GM23338 (cell line): ENCODE measurements around the gene MIDN. TPM values are rescaled to one million over a fixed set of nuclear protein-coding genes. Genes with fewer than 3 reads are reported as not detected.

Experiments used
- ATAC-seq: fragments of 200-7000 bp; cut with Tn5 transposase; 3 replicates; pipeline ENCODE4 v1.9.1; 2020
- DNase-seq: peaks from one replicate; pipeline ENCODE4 v3.0.0-alpha.2; 2015; ENCODE audit warnings: low spot score
- H2AFZ ChIP-seq: fragments of 200-600 bp; sonication (generic); 2 replicates; pipeline ENCODE4 v1.8.0; 2016; ENCODE audit warnings: antibody characterized with exemption, mild to moderate bottlenecking, moderate library complexity
- H3F3A ChIP-seq: fragments of 200-600 bp; sonication (generic); replicated peaks from 2 replicates; pipeline ENCODE4 v1.8.0; 2017; ENCODE audit warnings: antibody characterized with exemption, mixed run types, low read depth
- H3K27ac ChIP-seq: fragments of 200-600 bp; sonication (generic); 2 replicates; pipeline ENCODE4 v1.6.1; 2016; ENCODE audit warnings: low read depth
- H3K27me3 ChIP-seq: fragments of 200-600 bp; sonication (generic); 2 replicates; pipeline ENCODE4 v1.8.0; 2016; ENCODE audit warnings: mild to moderate bottlenecking, mixed run types, moderate library complexity; ENCODE audit not compliant: insufficient read depth
- H3K36me3 ChIP-seq: fragments of 200-600 bp; sonication (generic); 2 replicates; pipeline ENCODE4 v1.8.0; 2016; ENCODE audit warnings: mild to moderate bottlenecking; ENCODE audit not compliant: insufficient read depth
- H3K4me1 ChIP-seq: fragments of 200-600 bp; sonication (generic); 2 replicates; pipeline ENCODE4 v1.8.0; 2016; ENCODE audit warnings: mild to moderate bottlenecking, moderate library complexity; ENCODE audit not compliant: insufficient read depth
- H3K4me2 ChIP-seq: fragments of 200-600 bp; sonication (generic); 2 replicates; pipeline ENCODE4 v1.7.1; 2017; ENCODE audit warnings: mixed run types
- H3K4me3 ChIP-seq: fragments of 200-600 bp; sonication (generic); 2 replicates; pipeline ENCODE4 v1.6.1; 2016; ENCODE audit warnings: mixed run types
- H3K79me2 ChIP-seq: fragments of 200-600 bp; sonication (generic); replicated peaks from 2 replicates; pipeline ENCODE4 v1.8.0; 2017; ENCODE audit warnings: mild to moderate bottlenecking; ENCODE audit not compliant: insufficient read depth
- H3K9me2 ChIP-seq: fragments of 200-600 bp; sonication (generic); 2 replicates; pipeline ENCODE4 v1.8.0; 2017; ENCODE audit not compliant: insufficient read depth
- H4K20me1 ChIP-seq: fragments of 200-600 bp; sonication (generic); replicated peaks from 2 replicates; pipeline ENCODE4 v1.8.0; 2017; ENCODE audit warnings: mild to moderate bottlenecking; ENCODE audit not compliant: insufficient read depth
- H3K27ac Mint-ChIP-seq: 2 replicates; pipeline ENCODE4 v1.8.0; 2020; ENCODE audit warnings: inconsistent platforms, mild to moderate bottlenecking, moderate library complexity, mixed read lengths
- H3K27me3 Mint-ChIP-seq: 3 replicates; pipeline ENCODE4 v1.8.0; 2022; ENCODE audit warnings: low read depth, mild to moderate bottlenecking, moderate library complexity, mixed read lengths, inconsistent platforms; ENCODE audit not compliant: insufficient read depth, poor library complexity
- H3K36me3 Mint-ChIP-seq: 3 replicates; pipeline ENCODE4 v1.8.0; 2021; ENCODE audit warnings: low read depth, mild to moderate bottlenecking, inconsistent platforms, moderate library complexity, mixed read lengths
- H3K4me1 Mint-ChIP-seq: 3 replicates; pipeline ENCODE4 v1.8.0; 2020; ENCODE audit warnings: mild to moderate bottlenecking, inconsistent platforms, mixed read lengths
- H3K4me3 Mint-ChIP-seq: 3 replicates; pipeline ENCODE4 v1.8.0; 2021; ENCODE audit warnings: moderate library complexity, mild to moderate bottlenecking, inconsistent platforms, mixed read lengths
- H3K9me3 Mint-ChIP-seq: 3 replicates; pipeline ENCODE4 v1.8.0; 2020; ENCODE audit warnings: moderate library complexity, mild to moderate bottlenecking, inconsistent platforms, mixed read lengths
- CREB1 ChIP-seq: fragments of 250-450 bp; sonication (Bioruptor Pico); IDR thresholded peaks from 2 replicates; pipeline ENCODE4 v1.5.0; 2020; ENCODE audit warnings: low read depth, mild to moderate bottlenecking, moderate library complexity
- CTCF ChIP-seq, 2 experiments: fragments of 200-600 bp in 1 of 2; sonication (generic) in 1 of 2; conservative IDR thresholded peaks; 2 replicates each; pipeline versions ENCODE4 v1.5.1 to v1.6.1; 2016 to 2017; ENCODE audit warnings: antibody characterized with exemption in 2 of 2, low read depth in 2 of 2, mild to moderate bottlenecking in 2 of 2, moderate library complexity in 1 of 2
- EZH2 ChIP-seq: fragments of 200-600 bp; sonication (generic); IDR thresholded peaks from one replicate; pipeline ENCODE4 v1.8.0; 2017; ENCODE audit warnings: antibody characterized with exemption, mild to moderate bottlenecking, low read depth; ENCODE audit not compliant: unreplicated experiment
- EZH2phosphoT487 ChIP-seq: fragments of 200-600 bp; sonication (generic); IDR thresholded peaks from one replicate; pipeline ENCODE4 v1.8.1; 2018; ENCODE audit warnings: antibody characterized with exemption; ENCODE audit not compliant: unreplicated experiment
- JUNB ChIP-seq: IDR thresholded peaks from one replicate; pipeline ENCODE4 v1.6.1; 2016; ENCODE audit warnings: antibody characterized with exemption; ENCODE audit not compliant: unreplicated experiment
- POLR2AphosphoS5 ChIP-seq: IDR thresholded peaks from 2 replicates; pipeline ENCODE4 v1.6.1; 2016; ENCODE audit warnings: antibody characterized with exemption, low read depth
- STAT1 ChIP-seq: IDR thresholded peaks from one replicate; pipeline ENCODE4 v1.6.1; 2016; ENCODE audit warnings: antibody characterized with exemption; ENCODE audit not compliant: unreplicated experiment
- ZNF114 ChIP-seq: fragments of 250-450 bp; sonication (Bioruptor Pico); IDR thresholded peaks from 2 replicates; pipeline ENCODE4 v1.5.0; 2020; ENCODE audit warnings: mild to moderate bottlenecking, moderate library complexity
- ZNF331 ChIP-seq: fragments of 250-450 bp; sonication (Bioruptor Pico); IDR thresholded peaks from 2 replicates; pipeline ENCODE4 v1.5.0; 2020; ENCODE audit warnings: low read depth, mild to moderate bottlenecking, moderate library complexity
- polyA plus RNA-seq: library from polyadenylated mRNA; unstranded; fragments of >200 nt; fragmentation: Nextera tagmentation; extraction: Ambion mirVana; gene quantifications from 2 replicates; pipeline ENCODE4 v1.2.1, GENCODE V29; 2016
- total RNA-seq: library from RNA; depleted of rRNA; stranded (reverse); fragments of >200 nt; shearing (Covaris generic); gene quantifications from 2 replicates; pipeline ENCODE4 v1.2.3, GENCODE V29; 2014
- TF ChIP-seq, protein P1 (sequence below): IDR thresholded peaks from one replicate; pipeline ENCODE4 v1.6.1; 2018; ENCODE audit warnings: antibody characterized with exemption; ENCODE audit not compliant: unreplicated experiment

The MIDN gene
- total and polyA plus RNA-seq, 2 experiments from 2014 or later, result 28.6 to 113 TPM

DNA sequence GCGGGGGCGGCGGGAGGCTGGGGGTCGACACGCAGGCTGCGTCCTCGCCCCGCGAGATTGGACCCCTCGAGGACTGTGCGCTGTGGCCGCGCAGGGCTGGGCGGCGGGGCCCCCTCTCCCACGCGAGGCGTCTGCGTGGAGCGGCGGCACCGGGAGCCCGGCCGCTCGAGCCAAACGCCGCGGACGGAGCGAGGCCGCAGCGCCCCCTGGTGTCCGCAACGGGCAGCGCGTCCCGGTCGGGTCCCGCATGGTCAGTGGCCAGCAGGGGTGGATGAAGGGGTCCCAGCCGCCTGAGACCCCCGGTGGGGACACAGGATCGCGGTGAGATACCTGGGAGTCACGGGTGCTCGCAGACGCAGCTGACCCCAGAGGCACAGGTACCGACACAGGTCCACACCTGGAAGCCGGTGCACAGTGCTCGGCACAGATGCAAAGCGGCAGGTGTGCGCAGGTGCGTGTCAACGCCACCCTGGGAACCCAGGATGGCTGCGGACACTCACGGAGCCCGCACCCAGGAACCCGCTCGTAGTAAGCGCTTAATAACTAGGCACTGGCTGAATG, 18.6 kb downstream of the MIDN start:
- peaks cover 15% of the 10 kb centered on the region for H3K36me3 ChIP-seq
- peaks cover 49% of the 10 kb centered on the region for H3K27me3 Mint-ChIP-seq
- H3K36me3 Mint-ChIP-seq, result peaks cover 33% of the 10 kb centered on the region
- peak; percentile 5 for ATAC-seq
- H2AFZ ChIP-seq, result 0 out of 2 replicates have a peak overlapping the region, but pooled peaks have one; percentile 23
- H3K79me2 ChIP-seq, result peaks cover 28% of the 10 kb centered on the region
- peaks cover 21% of the 10 kb centered on the region for H4K20me1 ChIP-seq
- H3F3A ChIP-seq, result peaks cover 49% of the 10 kb centered on the region
- H3K9me3 Mint-ChIP-seq, result peaks cover 2% of the 10 kb centered on the region; the same call in 2 of the 3 replicates
- no peak overlapping the region for H3K27ac ChIP-seq
- H3K4me3 ChIP-seq, result peak overlapping the region; percentile 94
- peaks cover 50% of the 10 kb centered on the region for H3K4me1 ChIP-seq
- peak; percentile 63 for DNase-seq
- H3K4me2 ChIP-seq, result peak overlapping the region; percentile 95
- no peaks in the 10 kb centered on the region for H3K9me2 ChIP-seq
- peaks cover 10% of the 10 kb centered on the region; the same call in 1 of the 2 replicates for H3K27me3 ChIP-seq
- TF ChIP-seq ZNF331 (no peak), CTCF (conservative IDR thresholded peaks at IDR 0.05; ENCODE audit: low read depth in 2 of 2) (peak; percentile 73 to 88)
- peak overlapping the region; percentile 64 for H3K4me3 Mint-ChIP-seq
- peaks cover 59% of the 10 kb centered on the region for H3K4me1 Mint-ChIP-seq
- no peak overlapping the region for H3K27ac Mint-ChIP-seq

DNA sequence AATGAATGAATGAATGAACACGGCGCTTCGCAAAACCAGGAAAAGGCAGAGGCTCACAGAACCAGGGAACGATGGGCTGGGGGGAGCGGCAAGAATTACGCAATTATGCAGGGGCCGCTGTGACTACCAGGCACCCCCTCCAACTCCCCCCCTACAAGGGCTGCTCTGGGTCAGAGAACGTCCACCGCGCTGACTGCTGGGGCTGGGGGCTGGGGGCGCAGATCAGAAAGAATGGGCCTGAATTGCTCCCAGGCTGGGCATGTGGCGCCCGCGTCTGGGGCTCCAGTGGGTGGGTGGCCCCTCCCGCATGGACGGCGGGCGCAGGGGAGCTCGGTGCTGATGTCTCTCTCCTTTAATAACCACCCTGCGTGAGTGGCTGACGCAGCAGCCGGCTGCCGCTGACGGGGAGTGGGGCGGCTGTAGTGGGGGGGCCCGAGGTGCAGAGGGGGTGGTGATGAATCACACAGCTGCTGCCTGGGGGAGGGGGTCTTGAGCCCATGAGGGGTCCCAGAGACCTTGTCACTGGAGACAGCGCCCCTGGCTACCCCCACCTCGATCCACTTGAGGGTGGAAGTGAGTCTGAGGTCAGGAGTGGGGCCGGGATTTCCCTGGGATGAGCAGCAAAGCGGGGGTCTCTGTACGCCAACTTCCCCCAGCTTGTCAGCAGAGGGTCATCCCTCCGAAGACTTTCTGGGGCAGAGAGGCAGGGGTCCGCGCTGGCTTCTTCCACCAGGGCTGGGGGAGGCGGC, 19.3 kb downstream of the MIDN start:
- H2AFZ ChIP-seq, result no peak overlapping the region
- peak overlapping the region; percentile 94 for H3K4me3 ChIP-seq
- H3K27me3 ChIP-seq, result peaks cover 10% of the 10 kb centered on the region; the same call in 1 of the 2 replicates
- H3K9me2 ChIP-seq, result no peaks in the 10 kb centered on the region
- peaks cover 28% of the 10 kb centered on the region for H4K20me1 ChIP-seq
- H3K27ac ChIP-seq, result no peak overlapping the region
- H3K79me2 ChIP-seq, result peaks cover 34% of the 10 kb centered on the region
- TF ChIP-seq ZNF114 (CRISPR knock-in tag) (no peak), EZH2 (no peak), EZH2phosphoT487 (no peak), CREB1 (CRISPR knock-in tag) (no peak), ZNF331 (no peak), CTCF (conservative IDR thresholded peaks at IDR 0.05; ENCODE audit: low read depth in 2 of 2) (no peak), JUNB (no peak), STAT1 (no peak), POLR2AphosphoS5 (no peak)
- TF ChIP-seq, protein P1, sequence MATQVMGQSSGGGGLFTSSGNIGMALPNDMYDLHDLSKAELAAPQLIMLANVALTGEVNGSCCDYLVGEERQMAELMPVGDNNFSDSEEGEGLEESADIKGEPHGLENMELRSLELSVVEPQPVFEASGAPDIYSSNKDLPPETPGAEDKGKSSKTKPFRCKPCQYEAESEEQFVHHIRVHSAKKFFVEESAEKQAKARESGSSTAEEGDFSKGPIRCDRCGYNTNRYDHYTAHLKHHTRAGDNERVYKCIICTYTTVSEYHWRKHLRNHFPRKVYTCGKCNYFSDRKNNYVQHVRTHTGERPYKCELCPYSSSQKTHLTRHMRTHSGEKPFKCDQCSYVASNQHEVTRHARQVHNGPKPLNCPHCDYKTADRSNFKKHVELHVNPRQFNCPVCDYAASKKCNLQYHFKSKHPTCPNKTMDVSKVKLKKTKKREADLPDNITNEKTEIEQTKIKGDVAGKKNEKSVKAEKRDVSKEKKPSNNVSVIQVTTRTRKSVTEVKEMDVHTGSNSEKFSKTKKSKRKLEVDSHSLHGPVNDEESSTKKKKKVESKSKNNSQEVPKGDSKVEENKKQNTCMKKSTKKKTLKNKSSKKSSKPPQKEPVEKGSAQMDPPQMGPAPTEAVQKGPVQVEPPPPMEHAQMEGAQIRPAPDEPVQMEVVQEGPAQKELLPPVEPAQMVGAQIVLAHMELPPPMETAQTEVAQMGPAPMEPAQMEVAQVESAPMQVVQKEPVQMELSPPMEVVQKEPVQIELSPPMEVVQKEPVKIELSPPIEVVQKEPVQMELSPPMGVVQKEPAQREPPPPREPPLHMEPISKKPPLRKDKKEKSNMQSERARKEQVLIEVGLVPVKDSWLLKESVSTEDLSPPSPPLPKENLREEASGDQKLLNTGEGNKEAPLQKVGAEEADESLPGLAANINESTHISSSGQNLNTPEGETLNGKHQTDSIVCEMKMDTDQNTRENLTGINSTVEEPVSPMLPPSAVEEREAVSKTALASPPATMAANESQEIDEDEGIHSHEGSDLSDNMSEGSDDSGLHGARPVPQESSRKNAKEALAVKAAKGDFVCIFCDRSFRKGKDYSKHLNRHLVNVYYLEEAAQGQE, result no peak
- H3K36me3 Mint-ChIP-seq, result peaks cover 40% of the 10 kb centered on the region
- H3K27ac Mint-ChIP-seq, result no peak overlapping the region
- H3K4me3 Mint-ChIP-seq, result peak overlapping the region; percentile 64
- ATAC-seq, result no peak
- H3K27me3 Mint-ChIP-seq, result peaks cover 50% of the 10 kb centered on the region
- peaks cover 44% of the 10 kb centered on the region; the same call in 1 of the 2 replicates for H3K4me1 ChIP-seq
- DNase-seq, result no peak
- peaks cover 60% of the 10 kb centered on the region for H3K4me1 Mint-ChIP-seq
- H3K9me3 Mint-ChIP-seq, result peaks cover 2% of the 10 kb centered on the region; the same call in 2 of the 3 replicates
- peaks cover 22% of the 10 kb centered on the region for H3K36me3 ChIP-seq
- H3F3A ChIP-seq, result peaks cover 53% of the 10 kb centered on the region
- peak overlapping the region; percentile 95 for H3K4me2 ChIP-seq
